Measurements from ENCODE around the gene RAPGEF1.
"Not testable (repeated sequence)": the region's sequence is repeated elsewhere in the genome, so short reads cannot be mapped to it uniquely, and the experiment has no call there.

RAPGEF1 gene

GRCh38 chr9:131673531-131673930 is 66.3 kb downstream of the RAPGEF1 start:
- no peak for DNase-seq (ENCODE audit: low read depth in 1 of 2, low spot score in 1 of 2)

DNA sequence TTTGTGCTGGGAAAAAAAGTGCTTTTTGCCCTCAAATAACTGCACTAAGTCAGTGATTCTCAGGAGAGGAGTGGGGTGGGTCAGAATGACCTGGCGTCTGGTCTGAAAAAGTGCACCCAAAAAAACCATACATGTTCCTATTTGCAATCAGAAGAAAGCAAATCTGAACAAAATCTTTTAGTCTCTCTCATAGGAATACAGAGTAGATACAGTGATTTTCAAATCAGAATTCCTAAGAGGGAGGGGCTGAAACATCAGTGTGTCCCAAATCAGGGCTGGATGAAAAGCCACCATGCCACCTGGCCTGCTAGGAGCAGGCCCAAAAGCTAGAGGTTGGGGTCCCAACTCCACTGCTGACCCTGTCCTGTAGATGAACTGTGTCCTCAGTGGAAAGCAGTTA is 66.8 kb downstream of the RAPGEF1 start:
- DNase-seq (ENCODE audit: low read depth in 1 of 2, low spot score in 1 of 2), result no peak

- DNase-seq (ENCODE audit: low read depth in 1 of 2, low spot score in 1 of 2), result no peak
Observed at GRCh38 chr9:131672451-131672850, 67.4 kb downstream of the RAPGEF1 start.

DNA sequence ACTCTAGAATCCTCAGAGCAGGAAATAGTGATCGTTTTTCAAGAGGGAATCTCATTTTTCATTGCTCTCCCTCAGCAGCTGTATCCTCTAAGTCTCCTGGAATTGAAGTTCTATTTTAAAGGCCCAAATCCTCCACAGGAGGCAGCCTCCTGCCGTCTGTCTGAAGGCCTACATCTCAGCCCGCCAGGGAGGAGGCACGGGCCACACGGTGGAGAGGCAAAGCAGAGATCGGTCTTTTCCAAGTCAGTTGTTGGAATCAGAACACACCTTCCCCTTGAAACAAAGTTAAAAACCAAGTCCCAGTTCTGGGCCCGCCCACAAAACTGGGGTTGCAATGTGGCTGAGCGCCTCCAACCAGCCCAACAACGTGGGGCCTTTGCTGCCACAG is 68.7 kb downstream of the RAPGEF1 start:
- no peak for DNase-seq (ENCODE audit: low read depth in 1 of 2, low spot score in 1 of 2)

GRCh38 chr9:131670247-131671132 is 69.4 kb downstream of the RAPGEF1 start:
- DNase-seq (ENCODE audit: low read depth in 1 of 2, low spot score in 1 of 2), result no peak

- DNase-seq (ENCODE audit: low read depth in 1 of 2, low spot score in 1 of 2), result no peak
Observed at GRCh38 chr9:131669269-131670157, 70.4 kb downstream of the RAPGEF1 start.

GRCh38 chr9:131668439-131669268 is 71.2 kb downstream of the RAPGEF1 start:
- peak; percentile 44 to 69 for DNase-seq (ENCODE audit: low read depth in 1 of 2, low spot score in 1 of 2)

DNA sequence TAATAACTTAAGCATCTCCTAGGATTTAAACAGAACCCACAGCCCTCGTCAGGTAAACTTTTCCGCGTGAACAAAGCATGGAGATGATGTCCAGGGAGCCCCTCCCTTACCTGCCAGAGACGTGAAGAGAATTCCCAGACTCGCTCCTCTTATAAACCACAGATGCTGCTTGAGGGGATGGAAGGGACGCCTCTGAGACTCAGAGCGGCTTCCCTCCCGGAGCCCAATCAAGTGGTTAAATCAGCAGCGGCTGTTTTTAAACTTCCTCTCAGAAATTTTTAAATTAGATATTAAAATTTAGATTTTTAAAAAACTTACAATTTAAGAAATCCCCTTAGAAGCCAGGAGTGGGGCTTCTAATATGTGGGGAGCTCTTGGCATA is 71.8 kb downstream of the RAPGEF1 start:
- no peak for DNase-seq (ENCODE audit: low read depth in 1 of 2, low spot score in 1 of 2)

- peak in 1 of 2 donors; percentile 62 for DNase-seq (ENCODE audit: low read depth in 1 of 2, low spot score in 1 of 2)
Observed at GRCh38 chr9:131667576-131667975, 72.3 kb downstream of the RAPGEF1 start.

GRCh38 chr9:131666774-131667173 is 73.1 kb downstream of the RAPGEF1 start:
- DNase-seq (ENCODE audit: low read depth in 1 of 2, low spot score in 1 of 2), result no peak

GRCh38 chr9:131666029-131666428 is 73.8 kb downstream of the RAPGEF1 start:
- DNase-seq (ENCODE audit: low read depth in 1 of 2, low spot score in 1 of 2), result no peak

DNA sequence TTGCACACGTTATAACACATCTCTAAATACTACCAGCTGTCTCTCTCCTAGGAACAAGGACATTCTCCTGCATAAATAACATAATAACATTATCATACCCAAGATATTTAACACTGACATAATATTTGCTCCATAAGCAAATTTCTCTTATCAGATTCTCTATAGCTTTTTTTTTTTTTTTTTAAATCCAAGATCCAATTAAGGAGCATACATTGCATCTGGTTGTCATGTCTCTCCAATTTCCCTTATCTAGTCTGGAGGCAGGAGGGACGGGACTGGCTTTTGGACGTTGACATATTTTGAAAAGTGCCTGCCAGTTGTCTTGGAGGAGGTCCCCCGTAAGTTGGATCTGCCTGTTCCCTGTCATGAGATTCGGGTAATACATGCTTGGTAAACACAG is 76.6 kb downstream of the RAPGEF1 start:
- DNase-seq (ENCODE audit: low read depth in 1 of 2, low spot score in 1 of 2), result no peak

GRCh38 chr9:131662289-131662621 is 77.6 kb downstream of the RAPGEF1 start:
- DNase-seq (ENCODE audit: low read depth in 1 of 2, low spot score in 1 of 2), result not testable (repeated sequence)

- peak in 1 of 2 donors; percentile 56 for DNase-seq (ENCODE audit: low read depth in 1 of 2, low spot score in 1 of 2)
Observed at GRCh38 chr9:131661568-131662288, 78.1 kb downstream of the RAPGEF1 start.

- DNase-seq (ENCODE audit: low read depth in 1 of 2, low spot score in 1 of 2), result no peak
Observed at GRCh38 chr9:131660466-131661405, 79.1 kb downstream of the RAPGEF1 start.

DNA sequence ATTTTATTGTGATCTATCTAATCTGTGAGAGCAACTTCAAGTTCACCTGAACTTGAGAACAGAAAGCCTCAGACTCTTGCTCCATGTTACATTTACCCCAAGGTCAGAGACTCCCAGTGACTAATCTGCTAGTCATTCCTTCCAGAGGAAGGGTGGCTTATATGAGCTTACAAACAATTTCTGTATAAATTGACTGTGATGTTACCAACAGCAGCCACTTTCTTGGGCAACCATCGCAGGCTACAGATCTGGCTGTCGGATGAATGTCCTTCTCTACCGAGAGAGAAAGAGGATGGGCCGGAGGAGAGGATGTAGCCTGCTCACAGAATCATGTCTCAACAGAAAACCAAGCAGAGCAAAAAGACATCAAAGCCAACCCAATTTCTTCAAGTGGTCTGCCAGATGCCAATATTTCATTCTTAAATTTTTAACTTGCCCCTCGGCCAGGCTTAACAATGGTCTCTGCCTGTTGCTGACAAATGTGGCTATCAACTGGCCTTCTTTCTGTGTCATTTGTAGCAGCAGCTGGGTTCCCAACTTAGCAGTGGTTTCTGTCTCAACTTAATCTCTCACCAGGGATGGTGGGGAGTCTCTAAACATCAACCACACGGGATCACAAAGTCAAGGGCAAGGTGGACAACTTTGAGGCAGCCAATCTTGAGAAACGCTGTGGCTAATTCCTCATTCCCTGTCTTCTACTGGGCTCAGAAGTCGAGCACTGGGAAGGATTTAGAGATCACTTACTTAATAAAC is 81.3 kb downstream of the RAPGEF1 start:
- DNase-seq (ENCODE audit: low read depth in 1 of 2, low spot score in 1 of 2), result no peak

DNA sequence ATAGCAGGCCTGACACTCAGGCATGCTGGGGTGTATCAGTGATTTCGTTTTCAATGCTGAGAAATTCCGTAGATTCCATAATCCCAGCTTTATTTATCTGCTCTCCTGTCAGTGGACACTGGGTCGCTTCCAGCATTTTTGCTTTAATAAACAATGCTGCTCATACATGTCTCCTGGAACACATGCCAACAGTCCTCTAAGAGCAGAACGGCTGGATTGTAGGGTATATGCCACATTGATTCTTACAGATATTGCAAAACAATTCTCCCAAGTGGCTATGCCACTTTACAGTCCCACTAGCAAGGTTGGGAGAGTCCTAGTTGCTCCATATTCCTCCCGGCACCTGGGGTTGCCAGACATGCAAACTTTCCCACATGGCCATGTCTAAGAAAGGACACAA is 81.9 kb downstream of the RAPGEF1 start:
- no peak for DNase-seq (ENCODE audit: low read depth in 1 of 2, low spot score in 1 of 2)

DNA sequence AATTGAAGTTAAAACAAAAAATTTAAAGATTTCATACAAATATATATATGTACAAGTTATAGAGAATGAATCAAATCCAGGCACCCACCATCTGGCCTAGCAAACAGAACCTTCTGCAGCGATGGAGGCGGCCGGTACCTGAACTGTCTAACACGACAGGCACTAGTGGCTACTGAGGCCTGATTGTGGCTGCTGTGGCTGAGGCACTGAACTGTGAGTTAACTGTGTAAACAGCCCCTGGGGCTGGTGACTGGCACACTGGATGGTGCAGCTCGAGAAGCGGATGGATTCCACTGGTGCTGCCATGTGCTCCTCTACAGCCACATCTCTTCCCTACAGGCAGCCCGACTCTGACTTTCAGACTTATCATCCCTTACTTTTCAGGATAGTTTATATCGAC is 82.4 kb downstream of the RAPGEF1 start:
- no peak for DNase-seq (ENCODE audit: low read depth in 1 of 2, low spot score in 1 of 2)

GRCh38 chr9:131657037-131657377 is 82.9 kb downstream of the RAPGEF1 start:
- no peak for DNase-seq (ENCODE audit: low read depth in 1 of 2, low spot score in 1 of 2)

All from activated CD4-positive, alpha-beta T cell treated with anti-CD3 and anti-CD28 coated beads, Interleukin-2, amount 50 U/mL, for 24 hours (primary cell).